ENCODE data around the gene CASP4. TPM values are rescaled to one million over a fixed set of nuclear protein-coding genes. Genes with fewer than 3 reads are reported as not detected.

Gene CASP4
- total and polyA plus RNA-seq, 7 donors = 20.8 to 64.6 (median 51.8) TPM

- DNase-seq = no peak
- intact Hi-C loops (cut with DNase I) = no loop called here
- peaks cover 0 to 4% (median 0%) of the 10 kb centered on the region in 4 donors for H3K9me3 ChIP-seq
- H3K36me3 ChIP-seq = no peaks in the 10 kb centered on the region
- no peaks in the 10 kb centered on the region for H3K27me3 ChIP-seq
- no peak for TF ChIP-seq POLR2A (IDR thresholded peaks at IDR 0.05)
- no peak for TF ChIP-seq POLR2AphosphoS5 (IDR thresholded peaks at IDR 0.05)
- no peak overlapping the region for H3K27ac ChIP-seq
- no peak overlapping the region for H3K4me3 ChIP-seq
- H3K4me1 ChIP-seq = peaks cover 0 to 3% (median 0%) of the 10 kb centered on the region in 4 donors
These were observed 2.4 kb upstream of the CASP4 start for GRCh38 chr11:104970756-104971155.

- H3K4me3 ChIP-seq = peak overlapping the region; percentile 43 to 54 (median 48)
- no peaks in the 10 kb centered on the region for H3K36me3 ChIP-seq
- H3K27me3 ChIP-seq = no peaks in the 10 kb centered on the region
- peaks cover 0 to under 1% (median 0%) of the 10 kb centered on the region in 4 donors for H3K9me3 ChIP-seq
- WGBS, 2 donors = 69 to 79% methylated on average over 16 of the region's 16 CpGs
- peaks cover 0 to 5% (median 0%) of the 10 kb centered on the region in 4 donors for H3K4me1 ChIP-seq
- no peak for DNase-seq
- H3K27ac ChIP-seq = peak overlapping the region; percentile 64 to 79 (median 72)
- TF ChIP-seq POLR2A (IDR thresholded peaks at IDR 0.05) = no peak
- no peak for TF ChIP-seq EP300 (IDR thresholded peaks at IDR 0.05)
- no peak for TF ChIP-seq POLR2AphosphoS5 (IDR thresholded peaks at IDR 0.05)
- no peak for TF ChIP-seq CTCF (IDR thresholded peaks at IDR 0.05)
- intact Hi-C loops (cut with DNase I) = no loop called here
These were observed 742 bp upstream of the CASP4 start for GRCh38 chr11:104968856-104969776.

DNA sequence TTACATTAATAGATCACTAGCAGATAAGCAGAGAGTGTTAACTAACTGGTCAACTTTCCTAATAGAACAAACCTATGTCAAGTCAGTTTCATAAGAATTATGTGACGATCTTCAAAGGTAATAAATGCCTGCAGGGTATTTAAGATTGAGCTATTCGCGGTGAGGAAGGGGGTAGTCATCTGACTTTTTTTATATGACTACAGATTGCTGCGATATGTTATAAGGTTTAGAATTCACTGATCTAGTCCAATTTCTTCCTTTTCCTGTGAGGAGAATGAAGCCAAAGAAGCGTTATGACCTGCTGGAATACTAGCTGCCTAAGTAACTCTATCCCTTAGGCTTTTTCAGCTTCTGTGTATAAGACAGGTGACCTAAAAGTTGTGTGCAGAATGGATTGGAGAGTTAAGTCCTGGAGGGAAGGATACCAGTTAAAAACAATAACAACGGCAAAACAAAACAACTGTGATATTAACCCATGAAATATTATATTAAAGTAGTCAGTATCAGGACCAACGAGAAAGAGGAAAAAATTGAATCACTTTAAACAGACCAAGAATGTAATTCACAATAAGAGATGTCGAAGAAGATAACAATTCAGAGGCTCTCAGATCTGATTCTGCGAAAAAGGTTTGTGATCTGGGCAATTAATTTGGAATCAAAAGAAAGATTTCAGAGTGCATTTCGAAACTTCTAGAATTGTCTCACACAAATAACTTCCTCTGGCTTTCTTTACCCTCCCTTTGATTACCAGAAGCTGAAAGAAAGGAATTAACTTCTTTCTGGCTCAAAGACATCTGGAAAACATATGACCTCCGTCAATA, 630 bp downstream of the CASP4 start:
- Histone ChIP-seq H3K9me3 (no peaks in the 10 kb centered on the region), H3K27me3 (no peaks in the 10 kb centered on the region), H3K27ac (peak overlapping the region; percentile 64 to 79 (median 72)), H3K4me1 (peaks cover 0 to 5% (median 0%) of the 10 kb centered on the region in 4 donors), H3K4me3 (peak overlapping the region; percentile 43 to 54 (median 48)), H3K36me3 (no peaks in the 10 kb centered on the region)
- no peak for DNase-seq
- 1 to 9% methylated on average over 11 of the region's 11 CpGs for WGBS, 2 donors
- TF ChIP-seq EP300 (IDR thresholded peaks at IDR 0.05) (no peak), POLR2A (IDR thresholded peaks at IDR 0.05) (no peak)
- intact Hi-C loops (cut with DNase I) = no loop called here

- Histone ChIP-seq H3K27ac (no peak overlapping the region), H3K9me3 (no peaks in the 10 kb centered on the region), H3K36me3 (no peaks in the 10 kb centered on the region), H3K27me3 (no peaks in the 10 kb centered on the region), H3K4me1 (peaks cover 0 to 5% (median 0%) of the 10 kb centered on the region in 4 donors), H3K4me3 (no peak overlapping the region)
- WGBS, 2 donors = 90 to 93% methylated on average over 5 of the region's 5 CpGs
- intact Hi-C loops (cut with DNase I) = no loop called here
- DNase-seq = no peak
- TF ChIP-seq EP300 (IDR thresholded peaks at IDR 0.05) (no peak), POLR2A (IDR thresholded peaks at IDR 0.05) (no peak), CTCF (IDR thresholded peaks at IDR 0.05) (no peak), POLR2AphosphoS5 (IDR thresholded peaks at IDR 0.05) (no peak)
These were observed 2.6 kb downstream of the CASP4 start for GRCh38 chr11:104965735-104966134.

DNA sequence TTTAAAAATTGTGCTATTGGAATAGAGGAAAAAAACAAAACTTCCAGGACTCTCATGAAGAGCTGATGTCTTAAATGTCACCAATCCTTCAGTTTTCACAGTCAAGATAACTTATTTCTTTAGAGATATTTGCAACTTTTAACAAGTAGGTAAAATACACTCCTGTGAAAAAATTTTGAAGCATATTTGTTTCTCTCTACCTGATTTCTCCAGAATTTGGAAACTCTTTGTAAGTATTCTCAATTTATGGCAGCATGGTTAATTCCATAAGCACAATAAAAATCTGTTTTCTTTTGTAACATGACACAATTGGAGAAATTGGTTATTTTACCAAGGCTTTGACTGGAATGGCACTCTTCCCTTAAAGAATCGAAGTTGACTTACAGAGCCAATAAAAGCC, 4.1 kb downstream of the CASP4 start:
- H3K4me3 ChIP-seq = no peak overlapping the region
- H3K9me3 ChIP-seq = no peaks in the 10 kb centered on the region
- intact Hi-C loops (cut with DNase I) = no loop called here
- H3K27ac ChIP-seq = no peak overlapping the region
- H3K4me1 ChIP-seq = peaks cover 0 to 5% (median 0%) of the 10 kb centered on the region in 4 donors
- H3K27me3 ChIP-seq = no peaks in the 10 kb centered on the region
- no peak for DNase-seq
- H3K36me3 ChIP-seq = no peaks in the 10 kb centered on the region
- TF ChIP-seq POLR2A (IDR thresholded peaks at IDR 0.05) (no peak), CTCF (IDR thresholded peaks at IDR 0.05) (no peak)
- WGBS, 2 donors = 98 to 100% methylated on average over 1 of the region's 1 CpG
